Endothelial cell (in vitro differentiated cells): ENCODE results near the gene MB21D2. TPM values are rescaled to one million over a fixed set of nuclear protein-coding genes. Genes with fewer than 3 reads are reported as not detected.

Source experiments
- DNase-seq: peaks from one replicate; pipeline ENCODE4 v3.0.0; 2021; ENCODE audit warnings: low spot score
- H3K27ac Mint-ChIP-seq: one replicate; pipeline ENCODE4 v1.8.0; 2021; ENCODE audit warnings: mixed read lengths, inconsistent platforms; ENCODE audit not compliant: unreplicated experiment
- H3K27me3 Mint-ChIP-seq: one replicate; pipeline ENCODE4 v1.8.0; 2021; ENCODE audit warnings: mild to moderate bottlenecking, moderate library complexity, mixed read lengths, inconsistent platforms; ENCODE audit not compliant: unreplicated experiment
- H3K36me3 Mint-ChIP-seq: one replicate; pipeline ENCODE4 v1.8.0; 2021; ENCODE audit warnings: mild to moderate bottlenecking, low read depth, mixed read lengths, inconsistent platforms; ENCODE audit not compliant: unreplicated experiment
- H3K4me1 Mint-ChIP-seq: one replicate; pipeline ENCODE4 v1.8.0; 2021; ENCODE audit warnings: mild to moderate bottlenecking, mixed read lengths, inconsistent platforms; ENCODE audit not compliant: unreplicated experiment
- H3K4me3 Mint-ChIP-seq: one replicate; pipeline ENCODE4 v1.8.0; 2021; ENCODE audit warnings: mild to moderate bottlenecking, mixed read lengths, inconsistent platforms; ENCODE audit not compliant: unreplicated experiment
- H3K9me3 Mint-ChIP-seq: one replicate; pipeline ENCODE4 v1.8.0; 2021; ENCODE audit warnings: mixed read lengths, inconsistent platforms; ENCODE audit not compliant: unreplicated experiment
- total RNA-seq: library from RNA; stranded (reverse); fragmentation: NEBNext Ultra II Directional; extraction: Animal tissue kit (Norgen Biotek cat#: 25700); gene quantifications from one replicate; pipeline ENCODE4 v1.2.1, GENCODE V29; 2021; ENCODE audit not compliant: unreplicated experiment
- TF ChIP-seq, protein P1 (sequence below): fragments of 200-600 bp; sonication (generic); IDR thresholded peaks from one replicate; pipeline ENCODE4 v1.5.0; 2021; ENCODE audit warnings: antibody characterized with exemption; ENCODE audit not compliant: unreplicated experiment

MB21D2 gene
- total RNA-seq, 1 donor from 2014 or later = 4.3 TPM

DNA sequence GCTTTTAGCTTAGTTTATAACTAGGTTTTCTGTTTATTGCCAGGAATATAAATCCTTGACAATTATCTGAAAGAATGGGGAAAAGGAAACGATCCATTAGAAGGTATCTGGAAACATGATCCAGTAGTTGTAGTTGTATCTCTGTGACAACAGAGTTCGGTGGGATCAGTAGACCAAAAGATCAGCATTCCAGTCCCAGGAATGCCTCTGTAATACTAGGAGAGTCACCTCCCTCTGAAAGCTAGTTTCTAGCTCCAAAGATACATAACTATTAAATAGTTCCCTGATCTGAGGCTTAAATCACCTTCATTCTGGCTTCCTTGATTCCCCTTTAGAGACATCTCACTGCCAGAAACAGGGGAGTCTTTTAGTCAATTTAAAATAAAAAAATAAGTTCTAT, 34.1 kb downstream of the MB21D2 start:
- Mint-ChIP-seq H3K36me3 (no peaks in the 10 kb centered on the region), H3K4me1 (peaks cover 10% of the 10 kb centered on the region), H3K27me3 (peaks cover 2% of the 10 kb centered on the region), H3K4me3 (no peak overlapping the region), H3K27ac (no peak overlapping the region), H3K9me3 (no peaks in the 10 kb centered on the region)
- no peak for DNase-seq
- TF ChIP-seq, protein P1, sequence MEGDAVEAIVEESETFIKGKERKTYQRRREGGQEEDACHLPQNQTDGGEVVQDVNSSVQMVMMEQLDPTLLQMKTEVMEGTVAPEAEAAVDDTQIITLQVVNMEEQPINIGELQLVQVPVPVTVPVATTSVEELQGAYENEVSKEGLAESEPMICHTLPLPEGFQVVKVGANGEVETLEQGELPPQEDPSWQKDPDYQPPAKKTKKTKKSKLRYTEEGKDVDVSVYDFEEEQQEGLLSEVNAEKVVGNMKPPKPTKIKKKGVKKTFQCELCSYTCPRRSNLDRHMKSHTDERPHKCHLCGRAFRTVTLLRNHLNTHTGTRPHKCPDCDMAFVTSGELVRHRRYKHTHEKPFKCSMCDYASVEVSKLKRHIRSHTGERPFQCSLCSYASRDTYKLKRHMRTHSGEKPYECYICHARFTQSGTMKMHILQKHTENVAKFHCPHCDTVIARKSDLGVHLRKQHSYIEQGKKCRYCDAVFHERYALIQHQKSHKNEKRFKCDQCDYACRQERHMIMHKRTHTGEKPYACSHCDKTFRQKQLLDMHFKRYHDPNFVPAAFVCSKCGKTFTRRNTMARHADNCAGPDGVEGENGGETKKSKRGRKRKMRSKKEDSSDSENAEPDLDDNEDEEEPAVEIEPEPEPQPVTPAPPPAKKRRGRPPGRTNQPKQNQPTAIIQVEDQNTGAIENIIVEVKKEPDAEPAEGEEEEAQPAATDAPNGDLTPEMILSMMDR = no peak

DNA sequence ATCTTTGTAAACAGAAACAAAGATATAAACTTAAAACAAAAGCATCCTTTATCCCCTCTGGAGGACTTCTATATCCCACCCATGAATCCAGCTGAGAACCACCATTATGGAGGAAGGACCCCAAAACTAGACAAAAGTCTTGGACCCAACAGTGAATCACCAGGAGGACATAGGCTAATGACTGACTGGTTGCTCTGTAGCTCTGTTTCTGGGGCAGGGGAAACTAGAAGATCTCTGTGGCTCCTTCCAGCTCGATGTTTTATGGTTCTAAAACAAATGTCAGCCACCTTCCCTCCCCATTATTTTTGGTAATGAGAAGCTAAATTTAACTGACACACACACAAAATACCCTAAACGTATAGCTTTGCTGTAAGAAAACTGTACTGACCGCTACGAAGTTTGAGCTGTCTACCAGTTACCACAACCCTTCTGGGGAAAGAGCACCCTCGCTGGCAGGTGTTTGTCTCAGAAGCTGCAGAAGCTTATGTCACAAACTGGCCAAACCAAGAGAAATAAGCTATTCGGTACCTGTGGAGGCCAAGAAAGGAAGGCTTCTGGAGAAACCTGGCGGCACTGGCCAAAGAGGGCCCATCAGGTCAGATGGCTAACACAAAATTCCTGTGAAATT, 36.4 kb downstream of the MB21D2 start:
- TF ChIP-seq, protein P1 = no peak
- Mint-ChIP-seq H3K27me3 (peaks cover 5% of the 10 kb centered on the region), H3K27ac (no peak overlapping the region), H3K4me1 (peaks cover 5% of the 10 kb centered on the region), H3K4me3 (no peak overlapping the region), H3K9me3 (no peaks in the 10 kb centered on the region), H3K36me3 (no peaks in the 10 kb centered on the region)
- no peak for DNase-seq

DNA sequence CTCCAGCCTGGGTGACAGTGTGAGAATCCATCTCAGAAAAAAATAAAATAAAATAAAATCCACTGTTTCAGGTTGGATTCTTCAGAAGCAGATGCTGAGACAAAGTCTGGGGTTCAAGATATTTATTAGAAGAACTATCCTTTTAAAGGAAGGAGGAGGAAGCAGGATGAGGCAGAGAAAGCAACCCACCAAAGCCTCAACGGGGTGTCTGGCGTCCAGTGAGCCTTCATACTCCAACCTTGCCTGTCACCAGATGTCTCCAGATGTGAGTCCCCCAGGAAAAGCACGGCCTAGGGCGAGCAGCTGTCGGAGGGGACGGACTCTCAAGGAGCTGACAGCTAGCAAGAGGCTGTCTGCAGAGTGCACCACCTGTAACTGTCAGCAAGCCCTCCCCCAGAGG, 37.3 kb downstream of the MB21D2 start:
- H3K4me1 Mint-ChIP-seq = peaks cover 5% of the 10 kb centered on the region
- H3K4me3 Mint-ChIP-seq = no peak overlapping the region
- no peak overlapping the region for H3K27ac Mint-ChIP-seq
- H3K27me3 Mint-ChIP-seq = peaks cover 5% of the 10 kb centered on the region
- TF ChIP-seq, protein P1 = no peak
- no peak for DNase-seq
- H3K36me3 Mint-ChIP-seq = no peaks in the 10 kb centered on the region
- no peaks in the 10 kb centered on the region for H3K9me3 Mint-ChIP-seq

DNA sequence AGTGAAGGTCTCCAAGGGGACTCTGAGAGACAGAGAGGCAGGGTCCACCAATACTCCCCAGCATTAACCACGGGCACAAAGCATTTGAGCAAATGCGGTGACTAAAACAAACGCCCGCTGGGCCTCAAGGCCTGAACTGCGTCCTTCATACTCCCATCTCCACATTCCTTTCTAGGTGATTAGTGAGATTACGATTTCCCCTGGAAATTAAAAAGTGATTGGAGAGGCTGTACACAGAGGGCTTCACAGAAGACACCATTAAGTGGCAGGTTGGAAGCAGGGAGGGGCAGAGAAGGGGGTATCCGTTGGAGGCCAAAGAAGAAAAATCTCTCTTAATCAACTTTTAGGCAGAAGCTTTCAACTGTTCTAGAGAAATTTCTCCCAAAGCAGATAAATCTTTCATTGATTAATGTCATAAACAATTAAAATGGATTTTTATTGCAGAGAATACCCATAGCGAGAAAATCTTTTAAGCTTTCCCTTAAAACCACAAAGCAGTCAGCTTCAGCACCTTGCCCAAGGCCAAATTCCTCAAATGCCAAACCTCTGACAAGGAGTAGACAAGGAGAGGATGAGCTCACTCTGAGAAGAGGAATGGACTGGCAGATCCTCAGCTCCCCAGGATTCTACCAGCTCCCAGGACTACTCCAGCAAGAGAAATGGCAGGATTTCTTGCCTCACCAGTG, 38.2 kb downstream of the MB21D2 start:
- Mint-ChIP-seq H3K36me3 (no peaks in the 10 kb centered on the region), H3K9me3 (no peaks in the 10 kb centered on the region), H3K27ac (no peak overlapping the region), H3K4me1 (peaks cover 6% of the 10 kb centered on the region), H3K4me3 (no peak overlapping the region), H3K27me3 (peaks cover 5% of the 10 kb centered on the region)
- TF ChIP-seq, protein P1 = no peak
- DNase-seq = no peak

DNA sequence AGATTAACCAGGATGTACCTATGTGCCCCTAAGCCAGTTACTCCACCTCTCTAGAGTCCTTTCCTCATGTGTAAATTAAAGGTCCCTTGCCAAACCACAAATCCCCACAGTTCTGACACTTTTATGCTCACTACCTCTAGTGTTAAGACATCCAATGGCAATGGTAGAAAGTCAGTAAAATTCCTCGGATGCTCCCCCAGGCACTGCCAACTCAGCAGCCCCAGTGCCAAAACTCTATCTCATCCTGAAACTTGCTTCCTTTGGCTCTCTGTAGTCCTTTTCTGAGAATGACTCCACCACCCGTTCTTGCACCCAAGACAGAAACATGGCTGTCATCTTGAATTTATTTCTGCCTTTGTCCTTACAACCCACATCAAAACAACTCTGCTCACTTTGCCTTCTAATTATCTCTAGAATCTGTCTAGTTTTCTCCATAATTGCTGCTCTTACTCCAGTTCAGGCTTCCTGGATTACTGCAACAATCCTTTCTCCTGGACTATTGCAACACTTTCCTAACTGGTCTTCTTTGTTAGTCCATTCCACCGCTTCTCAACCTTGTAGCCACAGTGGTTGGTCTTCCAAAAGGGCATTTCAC, 41.6 kb downstream of the MB21D2 start:
- Mint-ChIP-seq H3K9me3 (no peaks in the 10 kb centered on the region), H3K4me3 (no peak overlapping the region), H3K36me3 (no peaks in the 10 kb centered on the region), H3K27me3 (peaks cover 4% of the 10 kb centered on the region), H3K4me1 (peaks cover 9% of the 10 kb centered on the region), H3K27ac (no peak overlapping the region)
- no peak for DNase-seq
- TF ChIP-seq, protein P1 = no peak
